ENCODE results near the gene LITAFD.
"Not testable (repeated sequence)": the region's sequence is repeated elsewhere in the genome, so short reads cannot be mapped to it uniquely, and the experiment has no call there.

The LITAFD gene

GRCh38 chr16:8894736-8895334 is 12.7 kb downstream of the LITAFD start:
- DNase-seq (ENCODE audit: low spot score): no peak

GRCh38 chr16:8898660-8899318 is 16.6 kb downstream of the LITAFD start:
- DNase-seq (ENCODE audit: low spot score): no peak

GRCh38 chr16:8899709-8900317 is 17.7 kb downstream of the LITAFD start:
- no peak for DNase-seq (ENCODE audit: low spot score)

- no peak for DNase-seq (ENCODE audit: low spot score)
Measured at GRCh38 chr16:8900343-8900742, 18.2 kb downstream of the LITAFD start.

- DNase-seq (ENCODE audit: low spot score): no peak
Measured at GRCh38 chr16:8901320-8901861, 19.2 kb downstream of the LITAFD start.

- DNase-seq (ENCODE audit: low spot score): no peak
Measured at GRCh38 chr16:8903004-8903403, 20.9 kb downstream of the LITAFD start.

GRCh38 chr16:8904018-8904430 is 21.9 kb downstream of the LITAFD start:
- no peak for DNase-seq (ENCODE audit: low spot score)

GRCh38 chr16:8905168-8905762 is 23.1 kb downstream of the LITAFD start:
- DNase-seq (ENCODE audit: low spot score): no peak

GRCh38 chr16:8905795-8906591 is 23.8 kb downstream of the LITAFD start:
- no peak for DNase-seq (ENCODE audit: low spot score)

GRCh38 chr16:8907096-8907495 is 24.9 kb downstream of the LITAFD start:
- no peak for DNase-seq (ENCODE audit: low spot score)

GRCh38 chr16:8908810-8909468 is 26.8 kb downstream of the LITAFD start:
- DNase-seq (ENCODE audit: low spot score): no peak

- DNase-seq (ENCODE audit: low spot score): no peak
Measured at GRCh38 chr16:8910811-8911210, 28.7 kb downstream of the LITAFD start.

GRCh38 chr16:8912793-8913192 is 30.6 kb downstream of the LITAFD start:
- no peak for DNase-seq (ENCODE audit: low spot score)

- peak; percentile 42 for DNase-seq (ENCODE audit: low spot score)
Measured at GRCh38 chr16:8914098-8914497, 31.9 kb downstream of the LITAFD start.

- no peak for DNase-seq (ENCODE audit: low spot score)
Measured at GRCh38 chr16:8915722-8916301, 33.7 kb downstream of the LITAFD start.

- DNase-seq (ENCODE audit: low spot score): no peak
Measured at GRCh38 chr16:8916541-8917225, 34.5 kb downstream of the LITAFD start.

GRCh38 chr16:8917336-8917735 is 35.2 kb downstream of the LITAFD start:
- not testable (repeated sequence) for DNase-seq (ENCODE audit: low spot score)

- DNase-seq (ENCODE audit: low spot score): no peak
Measured at GRCh38 chr16:8919089-8919933, 37.2 kb downstream of the LITAFD start.

- DNase-seq (ENCODE audit: low spot score): peak; percentile 36
Measured at GRCh38 chr16:8919934-8920462, 37.8 kb downstream of the LITAFD start.

Measured in putamen (tissue), 1 donor.